Tibial nerve (tissue), 4 donors: ENCODE data around the gene FBXL19. TPM values are rescaled to one million over a fixed set of nuclear protein-coding genes. Genes with fewer than 3 reads are reported as not detected.
A peak's percentile ranks its signal among the peaks of the same experiment; 100 is the strongest.

Source experiments
- DNase-seq, 2 donors: peaks; one replicate each; pipeline ENCODE4 v3.0.0-alpha.2; 2019; ENCODE audit warnings: low spot score in 2 of 2
- H3K27ac ChIP-seq, 4 donors: fragments of 200-600 bp; sonication (generic) in 3 of 4; one replicate each; pipeline ENCODE4 v1.5.1; 2017 to 2019; ENCODE audit warnings: mild to moderate bottlenecking in 1 of 4
- H3K27me3 ChIP-seq, 2 donors: fragments of 200-600 bp; sonication (generic) in 1 of 2; one replicate each; pipeline versions ENCODE4 v1.5.1 to v1.6.0; 2017 to 2019
- H3K36me3 ChIP-seq, 3 donors: fragments of 200-600 bp; sonication (generic); one replicate each; pipeline ENCODE4 v1.5.1; 2018 to 2019
- H3K4me1 ChIP-seq, 4 donors: fragments of 200-600 bp; sonication (generic) in 3 of 4; one replicate each; pipeline ENCODE4 v1.5.1; 2017 to 2019
- H3K4me3 ChIP-seq, 4 donors: fragments of 200-600 bp; sonication (generic) in 3 of 4; one replicate each; pipeline ENCODE4 v1.5.1; 2017 to 2019; ENCODE audit warnings: mild to moderate bottlenecking in 1 of 4, moderate library complexity in 1 of 4
- H3K9me3 ChIP-seq, 4 donors: fragments of 200-600 bp; sonication (generic) in 3 of 4; one replicate each; pipeline ENCODE4 v1.5.1; 2017 to 2019
- CTCF ChIP-seq, 5 experiments: fragments of 200-600 bp in 3 of 5; fragments of 450-650 bp in 2 of 5; sonication (generic) in 3 of 5; IDR thresholded peaks; one replicate each; pipeline ENCODE4 v1.5.1; 2016 to 2019; ENCODE audit warnings: antibody characterized with exemption in 5 of 5, mild to moderate bottlenecking in 3 of 5, moderate library complexity in 2 of 5
- EP300 ChIP-seq, 2 donors: sonication (generic); formaldehyde crosslinking; IDR thresholded peaks; one replicate each; pipeline ENCODE4 v1.6.1; 2017; ENCODE audit warnings: antibody characterized with exemption in 2 of 2, mild to moderate bottlenecking in 1 of 2
- POLR2A ChIP-seq, 2 donors: fragments of 450-650 bp; IDR thresholded peaks; one replicate each; pipeline ENCODE4 v1.6.1; 2017; ENCODE audit warnings: antibody characterized with exemption in 2 of 2, mild to moderate bottlenecking in 2 of 2, moderate library complexity in 2 of 2
- WGBS, 2 donors: methylation state at CpG; one replicate each; pipeline ENCODE4 v1.1.5; 2018; 5-methylcytosine and 5-hydroxymethylcytosine counted together
- total RNA-seq, 4 donors: library from RNA; depleted of rRNA; stranded (reverse); fragments of >200 nt; gene quantifications; one replicate each; pipeline ENCODE4 v1.1.0, GENCODE V29; 2016

Gene FBXL19
- total RNA-seq, 4 donors from 2014 or later: 7.4 to 25.8 (median 16.7) TPM

DNA sequence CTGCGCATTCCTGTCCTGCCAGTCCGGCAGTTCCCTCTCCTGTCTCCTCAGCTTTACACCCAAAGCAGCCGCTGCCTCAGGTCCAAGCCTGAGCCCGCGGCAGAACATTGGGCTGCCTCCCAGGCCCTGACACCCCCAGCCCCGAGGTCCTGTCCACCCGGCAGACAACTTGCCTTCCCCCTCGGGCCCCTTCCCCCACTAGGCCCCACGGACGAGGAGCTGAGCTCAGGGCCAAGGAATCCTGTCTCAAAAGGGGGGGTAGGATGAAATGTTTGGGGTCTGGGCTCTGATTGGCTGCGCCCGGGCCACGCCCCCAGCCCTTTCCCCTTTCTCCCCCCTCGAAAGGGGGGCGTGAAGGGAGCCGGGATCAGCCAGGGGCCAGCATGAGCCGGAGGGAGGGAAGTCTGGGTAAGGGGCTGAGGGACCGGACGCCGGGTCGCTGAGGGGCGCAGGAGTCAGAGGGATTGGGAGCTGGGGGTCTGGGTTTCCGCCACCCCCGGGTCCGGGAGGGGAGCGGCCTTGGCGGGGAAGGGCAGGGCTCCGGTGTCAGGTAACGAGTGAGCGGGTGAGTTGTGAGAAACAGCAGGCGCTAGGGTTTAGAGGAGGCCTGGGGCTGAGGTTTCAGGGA, 27.0 kb upstream of the FBXL19 start, which contains the start of gene CTF1:
Gene CTF1 (plus strand): TSS at position 354 of the 628 bp plus-strand sequence. CDS start 30 bp downstream, at position 384.
- Histone ChIP-seq H3K27ac (peak within 1 kb of the TSS; percentile 93 to 100 (median 100)), H3K9me3 (no peaks in the 10 kb centered on the region), H3K4me3 (peak within 1 kb of the TSS; percentile 49 to 79 (median 64)), H3K27me3 (no peaks in the 10 kb centered on the region), H3K36me3 (peaks cover 0 to 8% (median 0%) of the 10 kb centered on the region in 3 donors), H3K4me1 (peaks cover 0 to 58% (median 36%) of the 10 kb centered on the region in 4 donors)
- DNase-seq: peak; percentile 65 to 76
- 5 to 14% methylated on average over 30 to 31 of the region's 31 CpGs for WGBS, 2 donors
- TF ChIP-seq EP300 (IDR thresholded peaks at IDR 0.05) (peak; percentile 75 to 84), CTCF (IDR thresholded peaks at IDR 0.05) (peak in 1 of 5 experiments; percentile 7), POLR2A (IDR thresholded peaks at IDR 0.05) (peak; percentile 4 to 56)

DNA sequence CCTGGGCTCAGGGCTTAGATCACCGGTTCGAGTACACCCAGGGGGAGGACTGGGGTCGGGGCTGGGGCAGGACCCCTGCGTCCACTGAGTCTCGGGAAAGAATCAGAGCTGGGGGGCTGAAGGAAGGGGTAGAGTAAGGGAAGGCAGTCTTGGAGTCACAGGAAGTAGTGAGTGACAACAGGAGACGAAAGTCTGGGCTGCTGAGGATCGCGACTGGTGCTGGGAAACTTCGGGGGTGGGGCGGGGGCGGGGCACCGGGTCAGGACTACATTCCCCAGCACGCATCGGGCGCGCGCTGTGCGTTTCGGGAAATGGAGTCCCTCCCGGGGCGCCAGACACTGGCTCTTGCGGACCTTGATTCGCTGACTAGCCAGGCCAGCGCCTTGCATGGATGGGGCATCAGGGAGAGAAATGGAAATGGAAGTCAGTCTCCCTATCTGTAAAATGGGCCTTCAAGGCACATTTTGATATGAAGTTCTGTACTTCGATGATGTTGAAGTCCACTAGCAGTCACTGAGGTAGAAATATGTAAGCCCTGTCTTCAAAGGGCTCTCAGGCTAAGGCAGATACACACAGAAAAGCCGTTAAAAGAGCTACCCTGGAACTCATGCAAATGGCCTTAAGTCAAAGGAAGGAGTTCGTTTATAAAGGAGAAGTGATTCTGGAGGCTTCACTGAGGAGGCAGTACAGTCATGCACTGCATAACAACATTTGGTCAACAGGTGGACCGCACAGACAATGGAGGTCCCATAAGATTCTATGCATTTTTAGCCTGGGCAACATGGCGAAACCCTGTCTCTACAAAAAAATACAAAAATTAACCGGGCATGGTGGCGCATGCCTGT, 26.3 kb upstream of the FBXL19 start:
- Histone ChIP-seq H3K36me3 (peaks cover 0 to 4% (median 0%) of the 10 kb centered on the region in 3 donors), H3K4me3 (peak overlapping the region; percentile 49 to 79 (median 64)), H3K9me3 (no peaks in the 10 kb centered on the region), H3K27me3 (no peaks in the 10 kb centered on the region), H3K27ac (peak overlapping the region; percentile 93 to 100 (median 100)), H3K4me1 (peaks cover 0 to 59% (median 38%) of the 10 kb centered on the region in 4 donors)
- TF ChIP-seq EP300 (IDR thresholded peaks at IDR 0.05) (peak; percentile 70 to 84), POLR2A (IDR thresholded peaks at IDR 0.05) (no peak)
- 17 to 18% methylated on average over 31 of the region's 31 CpGs for WGBS, 2 donors
- DNase-seq: peak; percentile 84 to 85

DNA sequence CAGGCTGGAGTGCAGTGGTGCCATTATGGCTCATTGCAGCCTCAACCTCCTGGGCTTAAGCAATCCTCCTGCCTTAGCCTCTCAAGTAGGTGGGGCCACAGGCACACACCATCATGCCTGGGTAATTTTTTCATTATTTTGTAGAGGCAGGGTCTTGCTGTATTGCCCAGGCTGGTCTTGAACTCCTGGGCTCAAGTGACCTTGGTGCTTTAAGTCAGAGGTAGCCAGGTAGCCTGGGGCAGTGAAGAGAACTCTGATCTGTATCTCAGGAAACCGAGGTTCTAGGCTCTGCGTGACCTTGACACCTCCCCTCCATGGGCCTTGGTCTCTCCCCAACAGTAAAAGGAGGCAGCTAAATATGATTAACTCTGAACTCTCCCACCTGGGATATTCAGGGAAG, 23.6 kb upstream of the FBXL19 start:
- DNase-seq: no peak
- Histone ChIP-seq H3K27me3 (no peaks in the 10 kb centered on the region), H3K9me3 (no peaks in the 10 kb centered on the region), H3K36me3 (no peaks in the 10 kb centered on the region), H3K27ac (no peak overlapping the region), H3K4me1 (peaks cover 0 to 61% (median 22%) of the 10 kb centered on the region in 4 donors), H3K4me3 (no peak overlapping the region)
- WGBS, 2 donors: 89 to 96% methylated on average over 2 of the region's 2 CpGs
- TF ChIP-seq CTCF (IDR thresholded peaks at IDR 0.05) (no peak), POLR2A (IDR thresholded peaks at IDR 0.05) (no peak), EP300 (IDR thresholded peaks at IDR 0.05) (no peak)

- Histone ChIP-seq H3K4me1 (peaks cover 0 to 53% (median 14%) of the 10 kb centered on the region in 4 donors), H3K9me3 (no peaks in the 10 kb centered on the region), H3K36me3 (no peaks in the 10 kb centered on the region), H3K4me3 (no peak overlapping the region), H3K27me3 (no peaks in the 10 kb centered on the region), H3K27ac (no peak overlapping the region)
- TF ChIP-seq EP300 (IDR thresholded peaks at IDR 0.05): no peak
- DNase-seq: no peak
- WGBS, 2 donors: 94 to 99% methylated on average over 5 of the region's 5 CpGs
These were observed 22.8 kb upstream of the FBXL19 start for GRCh38 chr16:30900588-30900987.

- WGBS, 2 donors: 6 to 14% methylated on average over 6 of the region's 6 CpGs
- H3K27me3 ChIP-seq: no peaks in the 10 kb centered on the region
- DNase-seq: no peak
- H3K4me3 ChIP-seq: peak overlapping the region; percentile 25 to 60 (median 49)
- peaks cover 0 to 45% (median 12%) of the 10 kb centered on the region in 4 donors for H3K4me1 ChIP-seq
- no peaks in the 10 kb centered on the region for H3K36me3 ChIP-seq
- H3K9me3 ChIP-seq: no peaks in the 10 kb centered on the region
- peak overlapping the region; percentile 79 to 92 (median 88) for H3K27ac ChIP-seq
- TF ChIP-seq CTCF (IDR thresholded peaks at IDR 0.05): no peak
- TF ChIP-seq POLR2A (IDR thresholded peaks at IDR 0.05): no peak
- TF ChIP-seq EP300 (IDR thresholded peaks at IDR 0.05): no peak
These were observed 22.0 kb upstream of the FBXL19 start for GRCh38 chr16:30901201-30902028.
